Breast epithelium (tissue), 3 donors: ENCODE results near the gene NDUFC2.

Experiments
- CTCF ChIP-seq, 3 donors: fragments of 450-650 bp; IDR thresholded peaks; one replicate each; pipeline ENCODE4 v1.5.1; 2016 to 2017; ENCODE audit warnings: antibody characterized with exemption in 3 of 3, mild to moderate bottlenecking in 3 of 3, moderate library complexity in 3 of 3
- POLR2A ChIP-seq: fragments of 450-650 bp; IDR thresholded peaks from one replicate; pipeline ENCODE4 v1.6.1; 2016; ENCODE audit warnings: antibody characterized with exemption, mild to moderate bottlenecking, moderate library complexity

- TF ChIP-seq CTCF (IDR thresholded peaks at IDR 0.05) = no peak
- no peak for TF ChIP-seq POLR2A
These were observed 17.0 kb downstream of the NDUFC2 start for GRCh38 chr11:78062671-78063070.
